Skin of body (tissue), 2 donors: ENCODE data around the gene DCST1. TPM values are rescaled to one million over a fixed set of nuclear protein-coding genes. Genes with fewer than 3 reads are reported as not detected.

Experiments
- DNase-seq: peaks from one replicate; lab custom pipeline; 2025; lab: John Stamatoyannopoulos, UW
- total RNA-seq: library from RNA; depleted of rRNA; stranded (reverse); fragments of >200 nt; gene quantifications from one replicate; pipeline ENCODE4 v1.2.3, GENCODE V29; 2014

DCST1 gene
- total RNA-seq, 1 donor from 2014 or later, result 0.10 TPM

DNA sequence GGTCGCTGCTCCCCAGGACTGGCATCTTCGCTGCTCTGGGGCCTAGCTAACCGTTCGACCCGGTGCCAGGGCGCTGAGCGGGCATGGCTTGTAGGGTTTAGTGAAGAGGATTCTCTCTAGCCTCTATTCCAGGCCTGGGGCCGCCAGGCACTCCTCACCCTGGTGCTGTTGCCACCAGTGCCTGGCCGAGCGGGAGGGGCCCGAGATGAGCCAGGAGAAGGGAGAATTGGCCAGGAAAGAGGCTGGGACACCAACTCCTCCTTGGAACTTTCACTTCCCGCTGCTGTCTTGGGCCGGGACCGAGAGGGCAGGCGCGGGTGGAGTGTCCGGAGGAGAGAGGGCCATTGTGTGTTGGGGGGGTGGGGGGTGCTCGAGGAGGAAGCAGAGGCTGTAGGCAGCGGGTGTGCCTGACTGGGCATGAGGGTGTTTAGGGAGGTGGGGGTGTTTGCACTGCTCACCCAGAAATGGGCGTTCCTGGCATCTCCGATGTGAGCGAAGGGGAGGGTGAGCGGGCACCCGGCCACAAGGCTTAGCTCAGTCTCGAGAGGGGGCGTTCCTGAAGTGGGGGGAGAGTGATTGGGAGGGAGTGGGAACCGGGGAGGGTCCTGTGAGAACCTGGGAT is 18.3 kb downstream of the DCST1 start:
- DNase-seq, result peak; percentile 24

DNA sequence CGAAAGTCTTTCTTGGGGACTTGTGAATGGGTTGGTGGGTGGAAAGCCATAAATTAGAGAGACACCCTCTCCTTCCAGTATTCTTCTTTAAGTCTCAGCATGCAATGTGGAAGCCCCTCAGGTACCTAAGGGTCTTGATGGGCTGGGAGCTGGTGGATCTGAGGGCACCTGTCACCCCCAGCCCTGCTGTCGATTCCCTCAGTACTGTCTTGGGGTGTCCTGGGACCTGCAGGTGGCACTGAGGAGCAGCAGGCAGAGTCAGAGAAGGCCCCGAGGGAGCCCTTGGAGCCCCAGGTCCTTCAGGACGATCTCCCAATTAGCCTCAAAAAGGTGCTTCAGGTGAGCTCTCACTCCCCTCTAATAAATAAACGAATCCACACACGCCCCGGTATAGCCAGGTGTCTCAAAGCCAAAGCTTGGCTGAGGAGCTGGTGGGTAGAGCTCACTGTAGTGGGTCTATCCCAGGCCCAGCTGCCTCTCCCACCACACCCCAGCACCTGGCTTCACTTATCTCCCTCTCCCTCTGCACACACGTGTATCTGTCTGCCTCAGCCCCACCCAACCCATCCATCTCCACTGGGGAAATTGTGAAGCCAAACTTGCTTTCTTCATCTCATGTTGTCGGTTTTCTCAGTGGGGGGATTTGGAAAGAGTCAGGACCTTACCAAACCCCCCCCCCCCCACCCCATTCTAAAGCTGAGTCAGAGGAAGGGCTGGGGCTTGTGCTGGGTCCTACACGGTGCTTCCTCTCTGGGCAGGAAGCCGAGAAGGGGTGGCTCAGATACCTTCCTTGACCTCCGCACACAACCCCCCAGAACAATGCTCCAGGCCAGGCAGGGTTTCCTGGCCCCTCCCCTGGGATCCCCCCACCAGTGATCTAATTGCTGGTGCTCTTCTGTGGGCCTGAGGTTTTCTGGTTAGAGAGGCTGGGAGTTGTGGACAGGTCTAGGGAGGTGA is 19.1 kb downstream of the DCST1 start:
- no peak for DNase-seq

DNA sequence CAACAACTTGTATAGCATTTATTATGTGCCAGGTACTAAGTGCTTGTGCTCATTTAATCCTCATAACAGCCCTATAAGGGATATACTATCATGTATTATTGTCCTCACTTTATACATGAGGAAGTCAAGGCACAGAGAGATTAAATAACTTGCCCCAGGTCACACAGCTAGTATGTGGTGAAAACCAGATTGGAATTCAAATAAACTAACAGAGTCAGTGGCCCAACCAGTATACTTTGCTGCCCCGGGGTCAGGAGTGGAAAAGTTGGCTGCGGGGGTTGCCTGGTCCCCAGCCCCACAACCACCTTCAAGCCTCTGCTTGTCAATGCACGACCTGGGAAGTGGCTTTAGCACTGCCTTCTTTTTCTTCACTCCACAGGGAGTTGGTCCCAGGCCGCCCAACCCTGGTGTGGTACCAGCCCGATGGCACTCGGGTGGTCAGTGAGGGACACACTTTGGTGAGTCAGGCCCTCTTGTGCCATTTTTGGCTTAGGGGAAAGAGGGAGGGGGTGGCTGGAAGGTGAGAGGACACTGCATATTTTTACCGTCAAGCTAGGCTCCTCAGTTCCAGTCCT is 20.0 kb downstream of the DCST1 start:
- no peak for DNase-seq

DNA sequence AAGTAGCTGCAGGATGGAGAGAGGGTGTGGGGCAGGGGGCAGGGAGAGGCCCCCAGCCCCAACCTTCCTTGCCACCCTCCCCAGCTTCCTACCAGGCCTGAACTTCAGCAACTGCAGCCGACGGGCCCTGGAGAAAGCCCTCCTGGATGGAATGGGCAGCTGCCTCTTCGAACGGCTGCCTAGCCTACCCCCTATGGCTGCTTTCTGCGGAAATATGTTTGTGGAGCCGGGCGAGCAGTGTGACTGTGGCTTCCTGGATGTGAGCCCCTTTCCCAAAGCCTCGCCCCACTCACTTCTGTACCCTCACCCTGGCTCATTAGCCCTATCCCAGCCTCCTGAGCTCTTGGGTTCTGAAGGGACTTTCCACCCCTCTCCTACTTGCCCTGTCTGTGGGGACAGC is 23.5 kb downstream of the DCST1 start:
- no peak for DNase-seq

DNA sequence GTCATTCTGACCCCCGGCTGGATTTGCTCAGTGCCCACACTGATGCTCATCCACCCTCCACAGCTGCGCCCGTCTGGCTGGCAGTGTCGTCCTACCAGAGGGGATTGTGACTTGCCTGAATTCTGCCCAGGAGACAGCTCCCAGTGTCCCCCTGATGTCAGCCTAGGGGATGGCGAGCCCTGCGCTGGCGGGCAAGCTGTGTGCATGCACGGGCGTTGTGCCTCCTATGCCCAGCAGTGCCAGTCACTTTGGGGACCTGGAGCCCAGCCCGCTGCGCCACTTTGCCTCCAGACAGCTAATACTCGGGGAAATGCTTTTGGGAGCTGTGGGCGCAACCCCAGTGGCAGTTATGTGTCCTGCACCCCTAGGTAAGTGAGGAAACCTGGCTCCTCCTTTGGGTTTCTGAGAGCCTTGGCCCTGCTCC is 24.2 kb downstream of the DCST1 start:
- no peak for DNase-seq

DNA sequence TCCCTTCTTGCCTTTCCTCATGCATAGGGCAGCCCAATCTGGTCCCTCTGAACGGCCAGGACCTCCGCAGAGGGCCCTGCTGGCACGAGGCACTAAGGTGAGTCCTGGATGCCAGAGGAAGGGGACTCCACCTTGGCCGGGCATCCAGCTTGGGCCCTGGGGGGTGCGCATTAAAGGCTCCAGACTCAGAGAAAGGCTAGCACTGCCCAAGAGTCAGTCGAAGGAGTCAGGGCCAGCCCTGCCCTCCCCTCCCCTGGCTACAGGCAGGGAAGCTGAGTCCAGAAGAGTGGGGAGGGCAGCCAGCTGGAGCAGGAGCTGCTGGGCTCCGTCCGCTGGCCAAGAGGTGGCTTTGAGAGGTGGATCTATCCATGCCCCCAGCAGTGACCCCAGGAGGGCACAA is 27.1 kb downstream of the DCST1 start:
- no peak for DNase-seq

DNA sequence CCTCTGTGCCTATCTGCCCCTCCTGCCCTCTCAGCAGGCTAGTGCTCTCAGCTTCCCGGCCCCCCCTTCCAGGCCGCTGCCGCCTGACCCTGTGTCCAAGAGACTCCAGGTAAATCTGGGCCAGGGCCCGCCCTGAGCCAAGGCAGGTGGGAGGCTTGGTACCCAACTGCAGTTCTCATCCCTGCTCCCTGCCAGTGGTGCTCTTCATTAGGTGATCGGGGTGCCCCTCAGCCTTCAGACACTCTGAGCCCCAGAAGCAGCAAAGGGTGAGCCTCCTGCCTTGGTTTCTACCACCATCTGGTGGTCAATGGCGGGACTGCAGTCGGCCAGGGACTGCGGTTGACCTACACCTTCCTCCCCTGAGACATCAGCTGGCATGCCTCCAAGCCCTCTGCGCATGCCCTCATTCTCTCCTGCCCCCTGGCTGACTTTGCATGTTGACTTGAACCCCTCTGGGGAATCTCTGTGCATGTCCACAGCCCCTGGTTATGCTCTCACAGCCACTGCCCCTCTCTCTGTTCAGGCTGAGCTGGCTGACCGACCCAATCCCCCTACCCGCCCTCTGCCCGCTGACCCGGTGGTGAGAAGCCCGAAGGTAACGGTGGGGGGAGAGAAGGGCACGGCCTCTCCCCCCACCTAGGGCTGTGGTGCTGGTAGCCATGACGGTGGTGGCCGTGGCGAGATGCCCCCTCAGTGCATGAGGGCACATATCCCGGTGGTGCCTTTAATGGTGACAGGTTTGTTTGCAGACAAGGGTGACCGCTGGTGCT is 27.9 kb downstream of the DCST1 start:
- DNase-seq, result peak; percentile 69

DNA sequence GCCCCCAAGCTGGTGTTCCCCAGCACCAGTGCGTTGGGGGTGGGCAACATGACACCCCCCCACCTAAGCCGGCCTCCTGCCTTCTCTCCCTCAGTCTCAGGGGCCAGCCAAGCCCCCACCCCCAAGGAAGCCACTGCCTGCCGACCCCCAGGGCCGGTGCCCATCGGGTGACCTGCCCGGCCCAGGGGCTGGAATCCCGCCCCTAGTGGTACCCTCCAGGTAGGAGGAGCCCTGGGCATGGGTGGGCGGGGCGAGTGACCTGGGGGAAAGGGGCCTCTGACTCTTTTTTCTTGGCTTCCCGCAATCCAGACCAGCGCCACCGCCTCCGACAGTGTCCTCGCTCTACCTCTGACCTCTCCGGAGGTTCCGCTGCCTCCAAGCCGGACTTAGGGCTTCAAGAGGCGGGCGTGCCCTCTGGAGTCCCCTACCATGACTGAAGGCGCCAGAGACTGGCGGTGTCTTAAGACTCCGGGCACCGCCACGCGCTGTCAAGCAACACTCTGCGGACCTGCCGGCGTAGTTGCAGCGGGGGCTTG is 28.6 kb downstream of the DCST1 start:
- DNase-seq, result no peak

DNA sequence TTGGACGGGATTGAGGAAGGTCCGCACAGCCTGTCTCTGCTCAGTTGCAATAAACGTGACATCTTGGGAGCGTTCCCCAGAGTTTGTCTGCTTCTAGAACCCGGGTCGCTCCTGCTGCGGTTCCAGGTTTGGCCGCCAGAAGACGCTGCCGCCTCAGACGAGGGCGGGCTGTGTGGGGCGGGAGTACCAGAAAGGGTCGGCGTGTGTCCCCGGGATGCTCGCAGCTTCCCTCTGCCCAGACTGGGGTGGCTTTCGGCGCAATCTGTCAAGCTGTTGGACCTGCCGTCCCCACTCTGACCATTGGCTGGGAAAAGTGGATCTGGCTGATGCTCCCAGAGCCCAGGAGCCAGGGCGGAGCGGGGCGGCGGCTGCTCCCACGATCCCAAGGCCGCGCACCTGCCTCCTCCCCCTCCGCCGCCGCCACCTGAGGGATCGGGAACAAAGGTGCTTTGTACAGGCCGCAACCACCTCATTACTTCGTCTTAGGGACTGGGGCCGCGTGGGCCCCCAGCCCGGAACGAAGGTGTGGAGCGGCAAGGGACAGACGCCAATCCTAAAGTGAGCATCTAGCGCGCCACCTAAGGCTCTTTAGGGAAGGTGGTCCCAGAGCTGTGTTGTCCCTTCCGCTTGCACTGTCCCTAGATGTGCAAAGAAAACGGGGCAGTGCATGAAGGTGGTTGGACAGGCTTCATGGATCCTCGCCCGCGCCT is 29.2 kb downstream of the DCST1 start:
- no peak for DNase-seq

DNA sequence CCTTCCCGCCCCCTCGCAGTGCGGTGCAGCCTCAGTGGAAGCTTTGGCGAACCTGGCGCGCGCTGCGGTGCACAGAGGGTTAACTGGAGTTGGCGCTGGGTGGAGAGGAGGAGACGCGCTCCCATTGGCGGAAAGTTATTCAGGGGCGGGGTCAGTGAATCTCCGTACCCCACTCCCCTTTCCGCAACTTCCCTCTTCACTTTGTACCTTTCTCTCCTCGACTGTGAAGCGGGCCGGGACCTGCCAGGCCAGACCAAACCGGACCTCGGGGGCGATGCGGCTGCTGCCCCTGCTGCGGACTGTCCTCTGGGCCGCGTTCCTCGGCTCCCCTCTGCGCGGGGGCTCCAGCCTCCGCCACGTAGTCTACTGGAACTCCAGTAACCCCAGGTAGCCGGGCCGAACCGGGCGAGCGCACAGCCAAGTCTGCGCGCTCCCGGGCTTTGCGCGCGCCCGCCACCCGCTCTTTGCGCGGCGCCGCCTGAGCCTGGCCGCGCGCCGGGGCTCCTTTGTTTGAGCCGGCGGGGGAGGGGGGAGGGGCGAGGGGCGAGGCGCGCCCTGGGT is 30.0 kb downstream of the DCST1 start, which contains the start of gene EFNA4:
Gene EFNA4, plus strand, starts transcription at position 191 of the 561 bp plus-strand sequence. Its CDS starts 84 bp downstream, at position 275.
- DNase-seq, result peak; percentile 75

DNA sequence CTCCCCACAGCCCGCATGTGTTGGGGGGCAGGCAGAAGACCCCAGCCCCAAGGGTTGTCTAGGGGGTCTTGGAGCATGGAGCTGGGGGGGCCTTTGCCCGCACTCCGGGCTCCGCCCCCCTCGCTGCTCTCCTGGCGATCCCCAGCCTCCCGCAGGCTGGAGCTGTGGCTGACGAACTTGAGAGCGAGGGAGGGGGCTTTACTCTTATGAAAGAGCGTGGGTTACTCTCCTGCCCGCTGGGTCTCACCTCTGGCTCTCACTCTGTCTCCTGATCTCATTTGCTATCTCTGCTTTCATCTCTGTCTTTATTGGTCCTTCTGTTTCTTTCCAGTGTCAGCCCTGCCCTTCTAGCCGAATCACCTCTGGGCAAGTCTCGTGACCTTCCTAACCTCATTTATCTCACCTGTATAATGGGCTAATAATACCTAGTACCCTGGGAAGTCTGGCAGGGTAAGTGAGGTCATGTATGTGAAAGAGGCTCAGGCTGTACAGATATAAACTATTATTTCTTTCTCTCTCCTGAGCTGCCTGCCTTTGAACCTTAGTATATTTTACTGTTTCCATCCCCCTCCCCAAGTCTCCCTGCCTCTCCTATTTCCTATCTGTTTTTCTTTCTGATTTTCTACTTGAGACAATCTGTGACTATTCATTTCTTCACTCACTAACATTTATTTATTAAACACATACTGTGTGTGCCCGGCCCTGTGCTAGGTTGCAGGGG is 30.6 kb downstream of the DCST1 start:
- DNase-seq, result no peak

DNA sequence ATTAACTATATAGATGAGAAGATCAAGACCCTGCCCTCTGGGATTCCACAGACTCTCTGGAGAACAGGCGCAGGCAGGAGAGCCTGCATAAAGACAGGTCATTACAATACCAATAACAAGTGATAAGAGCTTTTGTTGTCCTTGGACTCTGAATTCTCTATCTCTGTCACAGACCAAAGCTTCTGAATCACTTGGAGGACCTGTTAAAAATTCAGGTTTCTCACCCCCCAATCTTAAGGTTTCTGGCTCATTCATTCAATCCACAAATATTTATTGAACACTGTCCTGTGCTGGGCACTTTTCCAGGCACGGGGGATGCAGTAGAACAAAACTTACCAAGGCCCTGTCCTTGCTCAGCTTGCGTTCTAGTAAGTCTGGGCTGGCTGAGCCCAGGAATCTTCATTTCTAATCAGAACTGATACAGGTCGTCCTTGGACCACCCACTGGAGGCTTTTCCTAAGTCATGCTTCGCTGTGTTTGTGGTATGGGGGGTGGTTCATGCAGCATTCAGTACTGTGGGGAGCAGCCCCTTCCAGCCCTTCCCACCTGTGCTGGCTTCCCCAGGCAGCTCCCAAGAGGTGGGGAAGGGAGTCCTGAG is 31.3 kb downstream of the DCST1 start:
- no peak for DNase-seq

DNA sequence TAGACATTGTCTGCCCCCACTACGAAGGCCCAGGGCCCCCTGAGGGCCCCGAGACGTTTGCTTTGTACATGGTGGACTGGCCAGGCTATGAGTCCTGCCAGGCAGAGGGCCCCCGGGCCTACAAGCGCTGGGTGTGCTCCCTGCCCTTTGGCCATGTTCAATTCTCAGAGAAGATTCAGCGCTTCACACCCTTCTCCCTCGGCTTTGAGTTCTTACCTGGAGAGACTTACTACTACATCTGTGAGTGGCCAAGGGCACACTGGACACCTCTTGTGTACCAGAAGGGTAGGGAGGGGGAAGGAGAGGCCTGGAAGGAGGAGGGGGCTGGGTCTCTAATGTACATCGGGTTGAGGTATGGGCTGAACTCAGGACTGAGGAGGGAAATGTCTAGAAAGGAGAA is 33.2 kb downstream of the DCST1 start:
- no peak for DNase-seq

DNA sequence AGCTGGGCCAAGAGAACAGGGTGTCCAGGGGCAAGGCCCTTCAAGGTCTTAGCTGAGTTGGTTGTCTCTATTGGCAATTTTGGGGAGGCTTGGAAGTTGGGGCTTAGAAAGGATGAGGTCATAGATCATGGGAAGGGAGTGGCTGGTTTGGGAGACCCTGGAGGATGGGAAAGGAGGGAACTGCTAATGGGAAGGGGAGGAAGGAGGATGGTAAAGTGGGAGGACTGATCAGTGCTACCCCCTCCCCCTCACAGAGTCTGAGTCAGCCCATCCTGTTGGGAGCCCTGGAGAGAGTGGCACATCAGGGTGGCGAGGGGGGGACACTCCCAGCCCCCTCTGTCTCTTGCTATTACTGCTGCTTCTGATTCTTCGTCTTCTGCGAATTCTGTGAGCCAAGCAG is 35.0 kb downstream of the DCST1 start:
- no peak for DNase-seq

DNA sequence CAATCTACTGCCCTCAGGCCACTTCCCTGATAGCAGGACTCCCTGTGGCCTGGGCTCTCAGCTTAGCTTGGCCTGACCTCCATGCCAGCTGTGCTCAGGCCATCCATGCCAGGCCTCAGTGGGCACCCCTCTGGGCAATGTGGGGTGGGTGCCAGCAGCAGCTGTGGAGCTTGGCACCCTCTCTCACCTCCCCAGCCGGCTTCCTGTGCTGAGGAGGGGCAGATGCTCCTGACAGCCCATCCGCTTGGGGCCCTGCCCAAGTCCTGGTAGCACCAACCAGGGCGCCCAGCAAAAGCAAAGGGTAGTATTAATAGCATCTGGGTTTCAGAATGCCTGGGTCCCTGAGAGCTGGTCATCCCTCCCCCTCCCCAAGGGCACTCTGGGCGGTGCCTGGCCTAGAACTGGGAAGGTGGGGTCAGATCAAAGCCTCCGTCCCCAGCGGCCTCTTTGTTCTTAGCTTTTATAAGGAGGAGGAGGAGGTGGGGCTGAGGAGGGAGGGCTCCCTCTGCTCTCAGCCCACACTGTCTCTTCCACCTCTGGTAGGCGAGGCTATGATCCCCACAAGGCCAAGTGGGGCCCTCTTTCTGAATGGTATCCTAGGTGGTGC is 36.0 kb downstream of the DCST1 start:
- DNase-seq, result no peak

DNA sequence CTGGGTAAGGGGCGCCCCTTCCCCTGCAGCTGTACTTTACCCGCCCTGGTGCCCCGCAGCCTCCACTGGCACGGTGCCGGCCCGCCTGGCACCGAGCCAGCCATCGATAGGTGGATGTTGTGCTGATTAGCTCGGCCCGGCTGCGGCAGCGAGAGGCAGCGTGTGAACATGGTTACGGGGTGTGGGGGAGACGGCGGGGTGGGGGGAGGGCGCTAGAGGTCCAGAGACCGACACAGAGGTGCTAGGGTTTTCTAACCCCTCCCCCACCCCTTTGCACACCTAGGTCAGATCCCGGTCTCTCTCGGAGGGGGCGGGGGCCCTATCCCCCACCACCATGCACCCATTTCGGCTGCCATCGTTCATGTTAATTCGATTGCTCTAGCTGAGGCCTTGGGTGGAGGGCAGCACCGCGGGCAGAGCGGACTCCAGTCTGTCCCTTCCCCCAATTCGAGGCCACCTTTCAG is 36.6 kb downstream of the DCST1 start:
- DNase-seq, result no peak

DNA sequence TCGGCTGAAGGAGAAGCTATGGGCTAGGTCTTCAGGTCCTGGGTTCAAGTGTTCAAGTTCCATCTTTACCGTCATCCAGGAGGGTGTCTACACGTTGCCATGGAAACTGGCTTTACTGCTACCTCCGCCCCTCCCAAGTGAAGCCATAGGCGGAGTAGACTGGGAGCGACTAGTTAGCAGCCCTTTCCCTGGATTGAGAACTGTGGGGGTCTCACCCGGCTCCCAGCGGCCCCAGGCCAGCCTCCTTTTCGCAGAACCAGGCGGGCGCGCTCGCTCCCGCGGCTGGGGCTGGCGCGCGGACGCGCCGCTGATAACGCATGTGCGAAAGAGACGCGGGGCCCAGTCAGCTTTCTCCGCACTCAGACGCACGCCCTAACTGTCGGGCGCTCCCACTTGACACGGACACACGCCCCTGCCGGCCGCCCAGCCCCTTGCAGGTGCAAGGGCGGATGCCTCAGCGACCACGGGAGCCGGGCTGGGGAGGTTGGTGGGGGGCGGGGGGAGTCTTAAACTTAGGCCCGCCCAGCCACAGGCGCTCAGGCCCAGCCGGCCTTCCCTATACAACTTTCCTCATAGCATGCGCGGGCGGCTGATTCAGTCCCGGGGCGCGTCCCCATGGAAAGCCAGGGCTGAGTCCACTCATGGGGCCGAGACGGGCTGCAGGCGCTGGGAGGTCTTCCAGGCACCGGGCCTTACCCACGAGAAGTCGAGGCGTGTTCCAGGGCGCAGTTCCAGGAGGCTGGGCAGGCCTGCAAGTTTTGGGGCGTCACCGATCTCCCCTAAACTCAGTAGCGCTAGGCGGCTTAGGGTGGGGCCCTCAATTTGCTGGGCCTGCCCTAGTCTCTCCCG is 37.3 kb downstream of the DCST1 start:
- peak; percentile 72 for DNase-seq

DNA sequence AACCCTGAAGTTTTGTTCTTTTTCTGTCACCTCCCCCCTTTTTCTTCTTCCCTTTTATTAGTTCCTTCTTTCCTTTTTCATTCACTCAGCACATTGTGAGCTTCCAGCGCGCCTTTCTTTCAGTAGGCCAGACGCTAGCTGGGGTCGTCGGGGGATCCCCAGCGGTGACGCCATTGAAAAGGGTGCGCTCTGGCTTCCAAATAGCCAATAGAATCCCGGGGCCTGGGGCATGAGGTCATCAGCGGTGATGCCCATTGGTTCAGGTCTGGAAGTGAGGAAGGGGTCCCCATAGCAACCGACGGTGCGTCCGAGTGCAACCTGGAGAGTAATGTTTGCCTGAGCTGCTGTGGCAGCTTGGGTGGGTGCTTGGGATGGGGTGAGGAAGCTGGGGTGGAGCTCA is 38.1 kb downstream of the DCST1 start:
- DNase-seq, result no peak
